Activated gamma-delta T cell (primary cell): ENCODE results near the gene SERPINB6.
"Not testable (repeated sequence)": the region's sequence is repeated elsewhere in the genome, so short reads cannot be mapped to it uniquely, and the experiment has no call there.

ENCODE experiments used
- DNase-seq: peaks from one replicate; lab custom pipeline; 2025; lab: John Stamatoyannopoulos, UW

SERPINB6 gene

DNA sequence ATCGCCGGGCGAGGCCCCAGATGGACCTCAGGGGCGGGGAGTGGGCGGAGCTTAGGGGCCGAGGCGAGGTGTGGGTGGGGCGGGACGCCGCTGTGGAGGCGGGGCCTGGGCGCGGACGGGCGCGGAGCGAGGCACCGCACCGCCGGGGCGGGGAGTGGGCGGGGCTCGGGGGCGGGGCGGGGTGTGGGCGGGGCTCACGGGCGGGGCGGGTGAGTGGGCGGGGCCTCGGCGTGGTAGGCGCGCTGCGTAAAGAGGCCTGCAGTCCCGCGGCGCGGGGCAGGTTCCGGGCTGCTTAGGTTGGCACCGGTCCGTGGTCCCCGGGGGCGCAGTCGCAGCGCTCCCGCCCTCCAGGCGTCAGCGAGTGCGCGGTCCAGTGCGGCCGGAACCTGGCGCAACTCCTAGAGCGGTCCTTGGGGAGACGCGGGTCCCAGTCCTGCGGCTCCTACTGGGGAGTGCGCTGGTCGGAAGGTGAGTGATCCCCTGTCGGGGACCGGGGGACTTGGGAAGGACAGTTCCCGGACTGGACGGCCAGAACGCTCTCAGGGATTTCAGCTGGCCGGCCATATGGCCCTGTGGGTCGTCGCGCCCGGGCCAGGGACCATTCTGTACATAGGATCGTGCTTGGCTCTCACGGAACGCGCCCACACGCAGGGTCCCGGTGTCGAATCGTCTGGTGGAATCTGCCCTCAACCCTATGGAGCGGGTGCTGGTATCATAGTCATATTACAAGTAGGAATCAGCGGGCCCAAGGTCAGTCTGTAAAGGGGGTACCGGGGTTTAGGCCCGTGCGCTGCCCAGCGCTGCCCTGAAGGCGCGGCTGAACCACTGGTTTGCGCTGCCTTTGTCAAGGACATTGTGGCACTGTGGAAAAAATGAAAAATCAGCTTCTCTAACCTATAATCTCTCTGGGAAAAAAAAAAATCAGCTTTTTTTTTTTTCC lies 28.5 kb upstream of the SERPINB6 start, which contains the start of gene NQO2:
Gene NQO2 (plus strand): TSS at position 277 of the 940 bp plus-strand sequence. CDS start 6,659 bp downstream, outside the sequence.
- DNase-seq, result peak; percentile 84

DNA sequence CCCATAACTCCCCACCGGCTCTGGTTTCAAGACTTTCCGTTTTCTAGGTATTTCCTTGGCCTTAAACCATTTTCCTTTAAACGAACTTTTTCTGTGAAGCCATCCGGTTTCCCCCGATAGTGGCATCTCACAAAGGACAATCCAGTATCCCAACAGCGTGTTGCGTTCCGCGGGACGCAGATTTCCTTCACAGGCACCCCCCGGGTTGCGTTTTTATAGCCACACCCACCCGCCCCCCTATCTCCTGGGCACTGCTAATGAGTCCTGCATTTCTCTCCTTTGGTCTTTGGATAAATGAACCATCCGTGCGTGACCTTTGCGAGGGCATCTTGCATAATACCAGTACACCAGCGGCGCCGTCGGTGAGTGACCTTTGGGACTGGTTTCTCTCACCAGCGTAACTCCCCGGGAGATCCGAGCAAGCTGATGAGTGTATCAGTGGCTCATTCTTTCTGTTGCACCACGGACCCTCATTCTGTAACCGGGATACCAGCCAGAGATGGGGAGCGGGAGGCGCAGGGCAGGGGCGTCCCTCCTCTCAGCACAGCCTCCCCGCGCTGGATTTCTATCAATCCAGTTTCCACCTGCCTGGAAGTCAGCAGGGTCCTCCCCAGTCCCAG lies 27.7 kb upstream of the SERPINB6 start:
- no peak for DNase-seq

- not testable (repeated sequence) for DNase-seq
Observed at GRCh38 chr6:2998249-2998997, 27.1 kb upstream of the SERPINB6 start.

GRCh38 chr6:2993755-2994317 lies 22.5 kb upstream of the SERPINB6 start:
- DNase-seq, result no peak

DNA sequence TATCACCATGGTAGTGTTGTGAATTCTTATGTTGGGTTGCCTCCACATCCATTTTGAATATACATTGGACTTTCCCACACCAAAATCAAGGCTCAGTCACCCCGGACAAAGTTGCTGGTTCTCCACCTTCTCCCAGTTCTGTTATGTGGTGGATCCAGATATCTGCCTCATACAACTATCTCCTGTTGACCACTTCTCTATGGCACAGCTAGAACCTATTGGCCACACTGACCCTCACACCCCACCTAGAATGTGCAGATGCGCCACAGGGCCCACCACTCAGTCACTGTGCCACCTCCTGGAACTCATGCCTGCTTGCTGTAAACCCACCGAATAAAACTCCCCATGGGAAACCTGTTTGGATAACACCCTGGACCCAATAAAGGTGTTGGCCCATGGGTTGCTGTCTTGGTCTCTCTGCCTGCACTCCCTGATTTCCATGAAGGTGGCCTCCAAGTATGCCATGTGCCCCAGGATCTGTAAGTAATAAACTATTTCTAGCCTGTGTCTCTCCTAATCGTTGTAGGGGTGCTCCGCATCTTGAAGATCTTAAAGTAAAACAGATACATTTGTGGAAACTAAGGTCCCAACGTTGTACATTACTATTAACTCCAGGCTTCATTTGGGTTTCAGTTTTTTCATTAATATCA lies 21.1 kb upstream of the SERPINB6 start:
- no peak for DNase-seq

GRCh38 chr6:2990932-2991506 lies 19.7 kb upstream of the SERPINB6 start:
- no peak for DNase-seq

DNA sequence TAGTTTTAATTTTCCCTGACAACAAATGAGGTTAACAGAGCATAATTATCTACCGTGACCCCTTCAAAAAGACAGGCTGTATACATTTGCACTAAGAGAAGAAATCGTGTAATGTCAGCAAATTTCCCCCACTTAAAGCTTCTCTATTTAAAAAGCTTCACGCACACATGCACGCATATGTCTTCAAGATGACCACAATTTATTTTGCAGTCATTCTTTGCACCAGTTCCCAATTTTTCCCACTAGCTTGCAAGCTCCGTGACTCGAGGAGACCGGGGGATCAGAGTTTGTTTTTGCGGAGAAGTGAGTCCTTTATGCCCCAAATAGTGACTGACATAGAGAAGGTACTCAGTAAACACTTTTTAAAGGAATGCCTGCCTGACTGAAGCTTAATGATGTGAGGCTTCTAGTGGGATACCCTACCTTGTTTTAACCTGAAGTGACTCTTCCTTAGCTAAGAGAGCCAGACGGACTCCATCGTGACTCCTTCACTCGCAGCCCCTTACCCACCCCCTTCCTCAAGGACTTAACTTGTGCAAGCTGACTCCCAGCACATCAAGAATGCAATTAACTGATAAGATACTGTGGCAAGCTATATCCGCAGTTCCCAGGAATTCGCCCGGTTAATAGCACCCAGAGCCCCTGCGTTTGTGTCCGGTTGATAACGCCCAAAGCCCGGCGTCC lies 19.0 kb upstream of the SERPINB6 start:
- DNase-seq, result no peak

- DNase-seq, result no peak
Observed at GRCh38 chr6:2989332-2990247, 18.2 kb upstream of the SERPINB6 start.

GRCh38 chr6:2988426-2989331 lies 17.3 kb upstream of the SERPINB6 start:
- DNase-seq, result peak; percentile 66

GRCh38 chr6:2988094-2988425 lies 16.7 kb upstream of the SERPINB6 start:
- no peak for DNase-seq

DNA sequence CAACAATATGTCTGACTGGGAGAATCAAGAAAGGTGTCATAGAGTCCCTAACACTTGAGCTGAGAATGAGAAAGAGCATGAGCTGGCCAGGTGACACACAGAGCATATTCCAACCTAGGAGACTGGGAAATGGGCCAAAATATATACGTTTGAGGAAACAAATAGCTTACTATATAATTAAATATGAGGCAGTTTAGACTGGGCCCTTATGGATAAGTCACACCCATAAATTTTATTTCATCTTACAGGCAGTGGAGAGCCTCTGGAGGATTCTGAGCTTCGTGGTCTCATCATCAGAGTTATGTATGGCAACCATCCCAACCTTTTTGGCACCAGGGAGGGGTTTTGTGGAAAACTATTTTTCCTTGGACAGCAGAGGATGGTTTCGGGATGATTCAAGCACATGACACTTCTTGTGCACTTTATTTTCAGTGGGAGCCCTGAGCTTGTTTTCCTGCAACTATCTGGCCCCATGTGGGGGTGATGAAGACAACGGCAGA lies 15.4 kb upstream of the SERPINB6 start:
- no peak for DNase-seq

- no peak for DNase-seq
Observed at GRCh38 chr6:2984738-2985406, 13.5 kb upstream of the SERPINB6 start.

- DNase-seq, result no peak
Observed at GRCh38 chr6:2982426-2983117, 11.2 kb upstream of the SERPINB6 start.

- no peak for DNase-seq
Observed at GRCh38 chr6:2980465-2980855, 9.1 kb upstream of the SERPINB6 start.

GRCh38 chr6:2979819-2980464 lies 8.6 kb upstream of the SERPINB6 start:
- DNase-seq, result no peak

DNA sequence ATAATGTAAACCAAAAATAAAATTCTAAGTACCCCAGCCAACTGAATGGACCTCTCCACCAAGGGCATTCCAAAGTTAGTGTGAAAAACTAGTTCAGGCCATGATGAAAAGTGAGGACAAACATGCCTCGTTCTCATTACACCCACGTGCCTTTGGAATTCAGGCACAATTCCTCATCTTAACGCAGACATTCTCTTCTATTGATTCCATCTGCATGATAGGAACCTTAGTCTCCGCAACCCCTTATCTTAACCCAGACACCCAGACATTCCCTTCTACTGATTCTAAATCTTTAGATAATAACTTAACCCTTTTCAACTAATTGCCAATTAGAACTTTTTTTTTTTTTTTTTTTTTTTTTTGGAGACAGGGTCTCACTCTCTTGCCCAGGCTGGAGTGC lies 7.6 kb upstream of the SERPINB6 start:
- DNase-seq, result no peak
